K562 (cell line): ENCODE results near the gene MYB. TPM values are rescaled to one million over a fixed set of nuclear protein-coding genes. Genes with fewer than 3 reads are reported as not detected.

ENCODE experiments used
- ATAC-seq: fragments of 200-7000 bp; cut with Tn5 transposase; 3 replicates; pipeline ENCODE4 v1.9.1; 2020; ENCODE audit warnings: moderate library complexity
- BruUV-seq: library from RNA; stranded (reverse); fragments of 400-500 nt; replicated peaks from 2 replicates; lab custom pipeline; 2021; lab: Mats Ljungman, UMichigan
- CTCF ChIA-PET: fragments of 300-600 bp; formaldehyde crosslinking; extraction: SDS; loops from one replicate; lab custom pipeline; 2021; ENCODE audit warnings: low intra/inter-chr PET ratio; lab: Yijun Ruan, JAX
- POLR2A ChIA-PET: fragments of 300-600, 350-650 bp; sonication (Branson Sonifier 250); formaldehyde crosslinking; extraction: SDS; loops from one replicate; lab custom pipeline; 2021; ENCODE audit warnings: antibody characterized with exemption, inconsistent platforms; lab: Yijun Ruan, JAX
- DNase-seq, 4 experiments: peaks; one replicate each; pipeline versions ENCODE4 v3.0.0 to v3.0.0-alpha.2; 2011 to 2018; ENCODE audit warnings: low spot score in 3 of 4, mixed read lengths in 3 of 4; ENCODE audit errors: extremely low read depth in 1 of 4
- FAIRE-seq: peaks from 2 replicates; lab custom pipeline; 2011; peaks lifted over from hg19 to GRCh38; lab: Jason Lieb, UNC
- H2AFZ ChIP-seq: 2 replicates; pipeline ENCODE4 v1.6.0; 2011; ENCODE audit warnings: low read depth, low read length, control low read depth, inconsistent platforms
- H3K27ac ChIP-seq: fragments of 200-600 bp; 3 replicates; pipeline ENCODE4 v1.8.0; 2011; ENCODE audit warnings: low read depth, mild to moderate bottlenecking, control low read depth, inconsistent platforms, low read length, moderate library complexity, mixed read lengths; ENCODE audit errors: extremely low read depth
- H3K27me3 ChIP-seq, 2 experiments: fragments of 300-600 bp in 1 of 2; 2 replicates in 1 of 2; 3 replicates in 1 of 2; pipeline versions ENCODE4 v1.6.0 to v1.8.0; 2011; ENCODE audit warnings: inconsistent platforms in 2 of 2, low read length in 2 of 2, mild to moderate bottlenecking in 1 of 2, mixed read lengths in 1 of 2, moderate library complexity in 1 of 2; ENCODE audit not compliant: control insufficient read depth in 2 of 2, insufficient read depth in 2 of 2
- H3K36me3 ChIP-seq: fragments of 300-600 bp; 3 replicates; pipeline ENCODE4 v1.8.0; 2011; ENCODE audit warnings: mild to moderate bottlenecking, low read length, inconsistent platforms; ENCODE audit not compliant: control insufficient read depth, insufficient read depth
- H3K4me1 ChIP-seq, 2 experiments: fragments of 200-600 bp in 1 of 2; replicated peaks in 1 of 2; 2 replicates in 1 of 2; 3 replicates in 1 of 2; pipeline versions ENCODE4 v1.5.1 to v1.8.0; 2011; ENCODE audit warnings: inconsistent platforms in 2 of 2, low read length in 2 of 2, mild to moderate bottlenecking in 1 of 2, mixed read lengths in 1 of 2, moderate library complexity in 1 of 2; ENCODE audit not compliant: control insufficient read depth in 2 of 2, insufficient read depth in 2 of 2
- H3K4me2 ChIP-seq: 2 replicates; pipeline ENCODE4 v1.6.1; 2011; ENCODE audit warnings: low read length, control low read depth, inconsistent platforms, mixed read lengths; ENCODE audit not compliant: insufficient read depth
- H3K4me3 ChIP-seq: fragments of 200-600 bp; sonication (generic), shearing (Covaris generic); 2 replicates; pipeline ENCODE4 v1.5.1; 2016; ENCODE audit warnings: control low read depth, inconsistent platforms
- H3K79me2 ChIP-seq: fragments of 200-600 bp; 3 replicates; pipeline ENCODE4 v1.8.0; 2011; ENCODE audit warnings: low read length, inconsistent platforms; ENCODE audit not compliant: control insufficient read depth, insufficient read depth
- H3K9ac ChIP-seq, 2 experiments: 2 replicates each; pipeline versions ENCODE4 v1.6.0 to v1.6.1; 2011; ENCODE audit warnings: low read depth in 2 of 2, low read length in 2 of 2, control low read depth in 1 of 2, inconsistent platforms in 1 of 2, mild to moderate bottlenecking in 1 of 2, mixed read lengths in 1 of 2; ENCODE audit not compliant: insufficient read depth in 1 of 2
- H3K9me1 ChIP-seq: one replicate; pipeline ENCODE4 v1.6.0; 2011; ENCODE audit warnings: inconsistent platforms, mild to moderate bottlenecking, low read length, moderate library complexity; ENCODE audit not compliant: control insufficient read depth, insufficient read depth
- H3K9me3 ChIP-seq: replicated peaks from 2 replicates; pipeline ENCODE4 v1.5.1; 2011; ENCODE audit warnings: low read depth, low read length, inconsistent platforms; ENCODE audit not compliant: control insufficient read depth, insufficient read depth
- H4K20me1 ChIP-seq: replicated peaks from 2 replicates; pipeline ENCODE4 v1.6.1; 2011; ENCODE audit warnings: low read length, inconsistent platforms, mixed read lengths; ENCODE audit not compliant: control insufficient read depth, insufficient read depth
- ADNP ChIP-seq: fragments of 200-800 bp; sonication (Bioruptor generic); IDR thresholded peaks from 2 replicates; pipeline ENCODE4 v1.6.1; 2016; ENCODE audit warnings: missing genetic modification characterization, missing compliant biosample characterization
- CBX3 ChIP-seq, 2 experiments: IDR thresholded peaks; 1 replicate in 1 of 2; 2 replicates in 1 of 2; pipeline ENCODE4 v1.6.1; 2012; ENCODE audit warnings: inconsistent platforms in 2 of 2, low read length in 2 of 2, borderline replicate concordance in 1 of 2, control low read depth in 1 of 2
- HNRNPH1 ChIP-seq: fragments of 200-400 bp; formaldehyde crosslinking; optimal IDR thresholded peaks from 2 replicates; pipeline ENCODE3; 2017; ENCODE audit warnings: low read depth, mild to moderate bottlenecking, low read length, moderate library complexity
- POLR2H ChIP-seq: IDR thresholded peaks from 2 replicates; pipeline ENCODE4 v1.6.1; 2016; ENCODE audit warnings: missing genetic modification characterization, low read depth, mild to moderate bottlenecking, control low read depth, missing compliant biosample characterization, moderate library complexity
- TRIM24 ChIP-seq, 2 experiments: fragments of 450-650 bp; IDR thresholded peaks; 2 replicates each; pipeline ENCODE4 v1.6.1; 2016
- WGBS: fragments of 100-300 bp; shearing (Covaris generic); methylation state at CpG from one replicate; pipeline ENCODE4 v1.1.6; 2016; ENCODE audit warnings: low coverage, mixed read lengths; ENCODE audit not compliant: insufficient coverage; ENCODE audit errors: missing lambda C conversion rate; 5-methylcytosine and 5-hydroxymethylcytosine counted together
- in situ Hi-C: fragments of 300-500 bp; cut with MboI; formaldehyde crosslinking; loops from 4 replicates; pipeline ENCODE4 v1.15.0; 2018; ENCODE audit warnings: inconsistent platforms, mixed read lengths
- intact Hi-C: fragments of 100-400 bp; cut with micrococcal nuclease; formaldehyde crosslinking; loops from 2 replicates; pipeline ENCODE4 v1.14.2; 2022
- polyA plus RNA-seq, 8 experiments: library from polyadenylated mRNA; depleted of rRNA in 4 of 8; stranded (reverse) in 5 of 8; unstranded in 3 of 8; fragments of >200 nt; fragmentation: Nextera tagmentation in 2 of 8; fragmentation: Illumina TruSeq in 1 of 8; extraction: Ambion mirVana in 2 of 8; extraction: Trizol in 1 of 8; gene quantifications; 2 replicates each; pipeline versions ENCODE4 v1.2.1 to v1.2.3, GENCODE V29; 2011 to 2014; ENCODE audit warnings: inconsistent platforms in 1 of 8, missing spikeins in 1 of 8
- total RNA-seq, 7 experiments: library from RNA; depleted of rRNA in 6 of 7; stranded (reverse); fragments of >200 nt in 6 of 7; fragmentation: Illumina TruSeq in 2 of 7; extraction: Trizol in 2 of 7; gene quantifications; 2 replicates each; pipeline versions ENCODE4 v1.2.1 to v1.2.3, GENCODE V29; 2011 to 2021; ENCODE audit warnings: low replicate concordance in 1 of 7
- TF ChIP-seq, protein P1 (sequence below): fragments of 450-650 bp; IDR thresholded peaks from 2 replicates; pipeline ENCODE4 v1.6.1; 2017; ENCODE audit warnings: antibody characterized with exemption, mild to moderate bottlenecking
- TF ChIP-seq, protein P2 (sequence below): fragments of 250-450 bp; sonication (Bioruptor Pico); IDR thresholded peaks from 2 replicates; pipeline ENCODE4 v1.5.0; 2022; ENCODE audit warnings: mild to moderate bottlenecking

MYB gene
- total and polyA plus RNA-seq, 9 of the 15 experiments (the other 6 are each of a cell fraction or from before 2014, with no cell fraction given): 35.8 to 218 (median 140) TPM

DNA sequence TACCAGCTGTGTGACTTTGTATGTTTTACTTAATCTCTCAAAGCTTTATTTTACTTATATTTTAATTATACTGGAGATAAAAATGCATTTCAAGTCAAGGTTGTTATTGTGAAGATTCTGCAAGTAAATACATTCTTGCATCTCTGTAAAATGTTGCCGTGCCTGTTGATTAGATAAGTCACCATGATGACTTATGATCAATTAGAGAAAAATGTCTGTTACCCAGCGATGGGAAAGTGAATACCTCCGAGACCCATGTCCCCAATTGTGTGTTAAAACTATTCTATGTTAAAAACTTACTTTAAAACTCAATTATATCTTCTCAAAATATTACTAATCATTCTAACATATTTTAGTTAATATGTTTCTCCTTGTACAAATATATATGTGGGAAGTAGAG is 39.9 kb downstream of the MYB start:
- ChIA-PET POLR2A (interaction anchor here (2.0 kb wide), 1 partner anchor 10 kb away, joined by 8 read pairs; no protein-coding TSS in a partner anchor), CTCF (no interaction called here)
- Histone ChIP-seq H3K27me3 (no peaks in the 10 kb centered on the region), H3K79me2 (no peaks in the 10 kb centered on the region), H3K4me1 (no peaks in the 10 kb centered on the region), H3K9me3 (peaks cover 4% of the 10 kb centered on the region; the same call in 1 of the 2 replicates), H3K4me2 (no peak overlapping the region), H3K9me1 (no peaks in the 10 kb centered on the region), H3K36me3 (peaks cover 51% of the 10 kb centered on the region), H3K9ac (no peak overlapping the region), H3K27ac (no peak overlapping the region), H4K20me1 (no peaks in the 10 kb centered on the region), H3K4me3 (no peak overlapping the region), H2AFZ (no peak overlapping the region)
- no peak for FAIRE-seq
- peak; percentile 16; the same call in 1 of the 2 replicates for TF ChIP-seq POLR2H (tag)
- TF ChIP-seq, protein P1, sequence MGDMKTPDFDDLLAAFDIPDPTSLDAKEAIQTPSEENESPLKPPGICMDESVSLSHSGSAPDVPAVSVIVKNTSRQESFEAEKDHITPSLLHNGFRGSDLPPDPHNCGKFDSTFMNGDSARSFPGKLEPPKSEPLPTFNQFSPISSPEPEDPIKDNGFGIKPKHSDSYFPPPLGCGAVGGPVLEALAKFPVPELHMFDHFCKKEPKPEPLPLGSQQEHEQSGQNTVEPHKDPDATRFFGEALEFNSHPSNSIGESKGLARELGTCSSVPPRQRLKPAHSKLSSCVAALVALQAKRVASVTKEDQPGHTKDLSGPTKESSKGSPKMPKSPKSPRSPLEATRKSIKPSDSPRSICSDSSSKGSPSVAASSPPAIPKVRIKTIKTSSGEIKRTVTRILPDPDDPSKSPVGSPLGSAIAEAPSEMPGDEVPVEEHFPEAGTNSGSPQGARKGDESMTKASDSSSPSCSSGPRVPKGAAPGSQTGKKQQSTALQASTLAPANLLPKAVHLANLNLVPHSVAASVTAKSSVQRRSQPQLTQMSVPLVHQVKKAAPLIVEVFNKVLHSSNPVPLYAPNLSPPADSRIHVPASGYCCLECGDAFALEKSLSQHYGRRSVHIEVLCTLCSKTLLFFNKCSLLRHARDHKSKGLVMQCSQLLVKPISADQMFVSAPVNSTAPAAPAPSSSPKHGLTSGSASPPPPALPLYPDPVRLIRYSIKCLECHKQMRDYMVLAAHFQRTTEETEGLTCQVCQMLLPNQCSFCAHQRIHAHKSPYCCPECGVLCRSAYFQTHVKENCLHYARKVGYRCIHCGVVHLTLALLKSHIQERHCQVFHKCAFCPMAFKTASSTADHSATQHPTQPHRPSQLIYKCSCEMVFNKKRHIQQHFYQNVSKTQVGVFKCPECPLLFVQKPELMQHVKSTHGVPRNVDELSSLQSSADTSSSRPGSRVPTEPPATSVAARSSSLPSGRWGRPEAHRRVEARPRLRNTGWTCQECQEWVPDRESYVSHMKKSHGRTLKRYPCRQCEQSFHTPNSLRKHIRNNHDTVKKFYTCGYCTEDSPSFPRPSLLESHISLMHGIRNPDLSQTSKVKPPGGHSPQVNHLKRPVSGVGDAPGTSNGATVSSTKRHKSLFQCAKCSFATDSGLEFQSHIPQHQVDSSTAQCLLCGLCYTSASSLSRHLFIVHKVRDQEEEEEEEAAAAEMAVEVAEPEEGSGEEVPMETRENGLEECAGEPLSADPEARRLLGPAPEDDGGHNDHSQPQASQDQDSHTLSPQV: no peak
- peak; percentile 28; the same call in 1 of the 2 replicates for TF ChIP-seq ADNP (tag)
- peak in 1 of 2 experiments; percentile 59; a peak in 1 of 3 replicates for TF ChIP-seq CBX3 (IDR thresholded peaks at IDR 0.05; ENCODE audit: borderline replicate concordance in 1 of 2, low read length in 2 of 2)
- no peak for TF ChIP-seq HNRNPH1
- TF ChIP-seq TRIM24 (IDR thresholded peaks at IDR 0.05): peak; percentile 16 to 34; a peak in 1 of 4 replicates
- TF ChIP-seq, protein P2, sequence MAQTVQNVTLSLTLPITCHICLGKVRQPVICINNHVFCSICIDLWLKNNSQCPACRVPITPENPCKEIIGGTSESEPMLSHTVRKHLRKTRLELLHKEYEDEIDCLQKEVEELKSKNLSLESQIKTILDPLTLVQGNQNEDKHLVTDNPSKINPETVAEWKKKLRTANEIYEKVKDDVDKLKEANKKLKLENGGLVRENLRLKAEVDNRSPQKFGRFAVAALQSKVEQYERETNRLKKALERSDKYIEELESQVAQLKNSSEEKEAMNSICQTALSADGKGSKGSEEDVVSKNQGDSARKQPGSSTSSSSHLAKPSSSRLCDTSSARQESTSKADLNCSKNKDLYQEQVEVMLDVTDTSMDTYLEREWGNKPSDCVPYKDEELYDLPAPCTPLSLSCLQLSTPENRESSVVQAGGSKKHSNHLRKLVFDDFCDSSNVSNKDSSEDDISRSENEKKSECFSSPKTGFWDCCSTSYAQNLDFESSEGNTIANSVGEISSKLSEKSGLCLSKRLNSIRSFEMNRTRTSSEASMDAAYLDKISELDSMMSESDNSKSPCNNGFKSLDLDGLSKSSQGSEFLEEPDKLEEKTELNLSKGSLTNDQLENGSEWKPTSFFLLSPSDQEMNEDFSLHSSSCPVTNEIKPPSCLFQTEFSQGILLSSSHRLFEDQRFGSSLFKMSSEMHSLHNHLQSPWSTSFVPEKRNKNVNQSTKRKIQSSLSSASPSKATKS (CRISPR knock-in tag): no peak
- BruUV-seq: no TSS peak
- 79% methylated on average over 3 of the region's 3 CpGs for WGBS
- ATAC-seq: no peak
- in situ Hi-C loops (no loop called here), intact Hi-C loops (no loop called here)
- DNase-seq: no peak
